Activated CD4-positive, CD25-positive, alpha-beta regulatory T cell treated with anti-CD3 and anti-CD28 coated beads, Interleukin-2, amount 50 U/mL, for 72 hours (primary cell): ENCODE data around the gene HPS3.

Source experiments
- DNase-seq: peaks from one replicate; pipeline ENCODE4 v3.0.0; 2021

HPS3 gene

GRCh38 chr3:149120051-149120972, 9.1 kb upstream of the HPS3 start:
- no peak for DNase-seq

GRCh38 chr3:149122721-149123578, 6.5 kb upstream of the HPS3 start:
- no peak for DNase-seq

DNA sequence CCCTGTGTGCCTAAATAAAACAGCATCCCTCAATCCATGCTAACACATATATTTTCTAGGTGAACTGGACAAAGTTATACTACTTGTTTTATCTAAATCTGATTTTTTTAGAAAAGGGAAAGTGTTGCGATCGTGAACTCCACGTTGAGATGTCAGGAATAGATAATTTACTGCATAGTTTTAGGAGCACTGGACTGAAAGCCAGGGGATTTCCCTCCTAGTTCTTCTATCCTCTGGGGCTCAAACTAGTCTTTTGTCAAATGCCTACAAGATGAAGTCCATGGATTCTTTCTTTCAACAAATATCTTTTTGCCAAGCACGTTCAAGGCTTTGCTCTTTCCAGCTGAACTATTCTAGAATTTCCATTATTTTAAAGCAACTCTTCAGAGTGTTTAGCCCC, 617 bp upstream of the HPS3 start:
- no peak for DNase-seq

- no peak for DNase-seq
Observed at GRCh38 chr3:149131589-149131988, 2.2 kb downstream of the HPS3 start.

- no peak for DNase-seq
Observed at GRCh38 chr3:149134575-149134974, 5.1 kb downstream of the HPS3 start.

DNA sequence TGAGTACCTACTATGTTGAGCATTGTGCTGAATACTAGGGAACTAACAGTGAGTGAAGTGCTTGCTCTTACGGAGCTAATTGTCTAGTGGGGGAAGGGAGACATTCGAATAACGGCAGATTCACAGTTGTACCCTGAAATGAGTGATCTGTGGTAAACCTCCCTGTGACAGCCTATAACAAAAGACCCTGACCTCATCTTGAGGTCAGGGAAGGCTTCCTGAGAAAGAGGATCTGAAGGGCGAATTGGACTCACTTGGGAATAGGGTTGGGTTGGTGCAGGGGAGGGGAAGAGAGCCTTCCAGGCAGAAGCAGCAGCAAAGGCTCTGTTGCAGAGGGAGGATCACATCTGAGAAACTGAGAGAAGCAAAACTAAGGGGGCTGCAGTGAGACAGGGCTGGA, 13.2 kb downstream of the HPS3 start:
- no peak for DNase-seq

- DNase-seq = no peak
Observed at GRCh38 chr3:149145356-149145755, 15.9 kb downstream of the HPS3 start.

GRCh38 chr3:149145974-149146373, 16.5 kb downstream of the HPS3 start:
- no peak for DNase-seq

DNA sequence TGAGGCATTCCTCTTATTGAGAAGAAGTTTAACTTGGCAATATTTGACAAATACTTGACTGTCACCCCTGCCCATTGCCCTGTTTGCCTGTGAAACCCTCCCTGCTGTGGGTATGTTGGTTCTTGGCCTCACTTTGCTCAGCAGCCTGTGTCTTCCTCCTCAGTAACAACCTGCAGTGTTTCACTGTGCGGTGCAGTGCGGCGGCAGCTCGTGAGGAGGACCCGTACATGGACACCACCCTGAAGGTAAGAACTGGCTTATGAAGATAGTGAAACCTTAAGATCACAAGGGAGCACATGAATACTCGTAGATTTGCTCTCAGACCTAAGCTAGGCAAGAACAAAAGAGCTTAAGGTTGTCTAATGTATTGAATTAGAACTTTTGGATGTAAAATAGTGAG, 21.0 kb downstream of the HPS3 start:
- DNase-seq = no peak

- no peak for DNase-seq
Observed at GRCh38 chr3:149151843-149152242, 22.4 kb downstream of the HPS3 start.

- no peak for DNase-seq
Observed at GRCh38 chr3:149152420-149152819, 23.0 kb downstream of the HPS3 start.

- no peak for DNase-seq
Observed at GRCh38 chr3:149153402-149153801, 24.0 kb downstream of the HPS3 start.

DNA sequence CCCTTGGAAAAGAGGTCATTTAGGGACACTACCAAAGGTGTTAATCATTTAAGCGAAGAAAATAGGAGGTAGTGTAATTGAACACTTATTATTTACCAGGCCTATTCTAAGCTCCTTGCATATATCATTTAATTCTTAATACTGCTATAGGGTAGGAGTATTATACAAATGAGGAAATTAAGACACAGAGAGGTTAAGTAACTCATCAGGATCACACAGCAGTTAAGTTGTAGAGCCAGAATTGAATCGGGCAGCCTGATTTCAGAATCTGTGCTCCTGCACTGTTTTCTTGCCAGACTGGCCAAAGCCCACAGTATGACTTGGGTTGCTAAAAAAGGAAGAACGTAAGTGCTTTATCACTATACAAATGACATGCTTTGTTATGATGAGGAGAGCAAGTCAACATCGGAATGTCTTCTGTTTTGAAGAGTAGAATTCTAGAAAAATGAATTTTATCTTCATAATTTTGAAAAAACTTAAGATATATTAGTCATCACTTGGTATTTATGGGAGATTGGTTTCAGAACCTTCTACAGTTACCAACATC, 31.4 kb downstream of the HPS3 start:
- no peak for DNase-seq

DNA sequence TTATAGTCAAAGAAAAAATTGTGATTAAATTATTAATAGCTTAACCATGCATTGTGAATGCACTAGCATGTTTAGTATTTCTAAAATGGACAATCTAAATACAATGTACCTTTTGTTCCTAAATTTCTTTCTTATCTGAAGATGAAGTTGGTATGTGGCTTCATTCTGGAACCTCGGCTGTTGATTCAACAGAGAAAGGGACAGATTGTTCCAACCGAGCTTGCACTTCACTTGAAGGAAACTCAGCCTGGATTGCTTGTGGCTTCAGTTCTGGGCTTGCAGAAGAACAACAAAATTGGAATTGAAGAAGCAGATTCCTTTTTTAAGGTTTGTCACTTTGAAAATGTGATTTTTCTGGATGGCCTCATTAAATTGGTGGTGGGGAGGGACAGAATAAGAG, 32.6 kb downstream of the HPS3 start:
- DNase-seq = no peak

DNA sequence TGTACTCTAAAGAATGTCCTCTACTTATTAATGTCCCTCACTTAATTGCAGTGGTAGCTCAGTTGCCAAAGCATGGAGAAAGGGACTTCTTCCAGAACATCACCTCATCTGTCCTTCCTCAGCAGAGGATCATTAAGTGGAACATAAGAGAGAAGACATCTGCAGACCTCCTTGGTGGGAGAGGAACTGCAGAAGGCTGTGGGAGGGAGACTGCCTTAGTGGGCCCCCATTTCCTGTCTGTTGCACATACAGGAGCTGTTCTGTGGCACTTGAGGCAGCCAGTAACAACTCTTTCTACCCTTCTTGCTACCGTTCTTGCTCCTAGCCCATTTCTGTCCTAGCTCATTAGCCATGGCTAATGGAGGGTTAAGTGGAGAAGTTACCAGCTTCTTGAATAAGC, 33.6 kb downstream of the HPS3 start:
- DNase-seq = no peak

DNA sequence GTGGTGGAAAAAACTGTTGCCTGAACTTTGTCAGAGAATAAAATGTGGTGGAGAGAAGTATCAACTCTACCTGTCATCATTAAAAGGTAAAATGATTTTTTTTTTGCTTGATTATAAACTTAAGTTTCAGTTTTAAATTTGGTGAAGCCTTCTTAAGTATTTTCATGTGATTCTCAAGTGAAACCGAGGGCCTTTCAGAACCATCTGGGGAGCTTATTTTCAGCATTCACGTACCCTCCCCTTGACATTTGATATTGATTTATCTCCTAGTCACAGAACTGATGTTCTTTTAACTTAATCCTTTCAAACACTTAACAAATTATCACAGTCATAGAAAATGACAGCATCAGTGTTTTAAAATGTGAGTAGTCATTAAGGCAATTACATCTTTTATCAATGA, 38.5 kb downstream of the HPS3 start:
- no peak for DNase-seq

- no peak for DNase-seq
Observed at GRCh38 chr3:149170672-149171071, 41.2 kb downstream of the HPS3 start.

DNA sequence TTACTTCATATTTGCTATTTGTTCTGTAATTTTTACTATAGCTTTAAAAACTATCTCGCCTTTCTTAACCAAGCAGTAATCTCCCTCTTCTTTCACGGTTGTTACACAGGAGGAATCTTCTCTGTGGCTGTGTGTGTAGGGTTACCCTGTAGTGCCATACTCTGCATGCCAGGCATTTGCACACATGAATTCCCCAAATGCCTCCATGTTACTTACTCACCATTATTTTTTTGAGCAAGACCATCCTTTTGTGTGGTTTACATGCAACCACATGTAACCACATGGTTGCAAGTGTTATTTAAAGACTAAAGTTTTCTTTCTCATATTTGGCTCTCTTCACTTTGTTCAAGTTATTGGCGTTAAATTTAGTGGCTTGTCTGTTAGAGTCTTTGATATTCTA, 45.5 kb downstream of the HPS3 start:
- no peak for DNase-seq

DNA sequence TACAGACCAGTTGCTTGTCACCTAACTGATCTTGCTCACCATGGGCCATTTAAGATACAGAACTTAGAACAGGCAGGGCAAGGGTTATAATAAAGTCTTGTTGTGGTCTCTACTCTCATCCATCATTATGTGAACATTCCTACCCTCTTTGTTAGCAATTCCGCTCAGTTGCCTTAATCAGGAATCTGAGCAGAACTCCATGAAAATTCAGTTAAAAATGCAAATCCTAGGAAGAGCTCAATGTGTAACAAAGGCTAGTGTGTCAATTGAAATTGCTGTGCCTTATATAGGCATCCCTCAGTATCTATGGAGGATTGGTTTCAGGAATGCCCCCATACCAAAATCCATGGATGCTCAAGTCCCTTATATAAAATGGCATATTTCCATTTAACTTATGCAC, 47.7 kb downstream of the HPS3 start:
- DNase-seq = no peak

DNA sequence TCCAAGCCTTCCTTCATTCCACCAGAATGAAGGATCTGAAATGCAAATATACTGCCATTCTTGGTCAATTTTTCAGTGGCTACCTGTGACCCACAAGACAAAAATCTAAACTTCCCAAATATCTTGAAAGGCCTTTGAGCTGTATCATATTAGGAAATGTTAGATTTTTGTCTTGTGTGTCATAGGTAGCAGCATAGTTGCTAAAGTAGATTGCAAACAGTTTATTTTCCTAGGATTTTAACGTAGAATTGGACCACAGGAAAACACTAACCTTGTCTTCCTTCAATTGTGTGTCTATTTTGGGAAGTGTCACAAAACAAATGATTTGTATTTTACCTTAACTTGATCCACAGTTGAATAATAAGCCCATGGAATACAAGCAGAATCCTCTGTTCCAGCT, 49.8 kb downstream of the HPS3 start:
- no peak for DNase-seq

DNA sequence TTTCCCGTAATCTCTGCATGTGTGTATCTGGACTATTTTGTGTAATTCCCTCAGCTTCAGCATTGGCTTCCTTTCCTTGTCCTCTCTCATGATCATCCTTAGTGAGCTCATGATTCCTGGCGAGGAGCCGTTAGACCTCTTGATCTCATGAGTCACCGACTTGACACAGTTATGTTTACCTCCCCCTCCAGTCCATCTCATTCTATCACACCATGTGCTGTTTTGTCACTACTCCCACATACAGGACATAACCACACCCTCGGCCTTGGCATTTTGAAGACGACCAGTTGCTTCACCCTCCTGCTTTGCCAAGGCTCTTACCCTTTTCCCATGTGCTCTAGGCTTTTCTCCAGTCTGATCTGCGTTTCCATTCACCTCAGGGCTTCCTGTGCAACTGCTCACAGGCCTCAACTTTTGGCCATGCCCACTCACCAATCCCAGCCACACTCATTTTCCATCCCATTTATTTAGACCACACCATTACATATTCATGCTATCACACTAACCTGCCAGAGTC, 50.7 kb downstream of the HPS3 start:
- DNase-seq = no peak

GRCh38 chr3:149181182-149181581, 51.7 kb downstream of the HPS3 start:
- no peak for DNase-seq

- no peak for DNase-seq
Observed at GRCh38 chr3:149186219-149186618, 56.8 kb downstream of the HPS3 start.

DNA sequence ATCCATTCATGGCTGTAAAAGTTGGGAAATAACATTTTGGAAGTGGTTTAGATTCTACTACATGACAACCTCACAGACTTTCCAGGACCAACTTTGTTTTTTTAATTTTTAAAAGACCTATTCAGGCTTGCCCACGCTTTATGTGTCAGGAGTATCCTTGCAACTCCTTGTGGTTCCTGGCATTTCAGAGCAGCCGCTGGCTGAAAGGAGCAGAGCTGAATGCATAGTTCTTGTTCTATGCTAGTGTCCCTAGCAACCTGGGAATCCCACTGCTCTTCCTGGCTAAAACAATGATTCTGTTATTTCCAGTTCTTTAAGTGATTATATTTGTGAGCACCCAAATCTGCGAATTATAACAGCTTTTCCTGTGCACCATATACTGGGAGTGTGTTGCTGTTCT, 57.3 kb downstream of the HPS3 start:
- no peak for DNase-seq
